IMR-90 (cell line): Measurements from ENCODE around the gene CORO1A. TPM values are rescaled to one million over a fixed set of nuclear protein-coding genes. Genes with fewer than 3 reads are reported as not detected.
A peak's percentile ranks its signal among the peaks of the same experiment; 100 is the strongest.
"Not testable (repeated sequence)": the region's sequence is repeated elsewhere in the genome, so short reads cannot be mapped to it uniquely, and the experiment has no call there.

Experiments used
- ATAC-seq: fragments of 200-7000 bp; cut with Tn5 transposase; 2 replicates; pipeline ENCODE4 v1.9.1; 2020; ENCODE audit warnings: low read depth, mild to moderate bottlenecking, moderate library complexity
- BruUV-seq: library from RNA; stranded (reverse); fragments of 400-500 nt; replicated peaks from 2 replicates; lab custom pipeline; 2021; lab: Mats Ljungman, UMichigan
- CTCF ChIA-PET: fragments of 300-600 bp; formaldehyde crosslinking; extraction: SDS; loops from one replicate; lab custom pipeline; 2021; ENCODE audit warnings: antibody characterized with exemption; lab: Yijun Ruan, JAX
- POLR2A ChIA-PET: fragments of 300-600 bp; sonication (Branson Sonifier 250); formaldehyde crosslinking; loops from one replicate; lab custom pipeline; 2022; ENCODE audit warnings: antibody characterized with exemption; ENCODE audit not compliant: unreplicated experiment; lab: Charles Lee
- DNase-seq: peaks from one replicate; pipeline ENCODE4 v3.0.0; 2013
- H2AFZ ChIP-seq: replicated peaks from 2 replicates; pipeline ENCODE3; 2013; ENCODE audit warnings: low read length, mild to moderate bottlenecking; ENCODE audit not compliant: poor library complexity
- H2AK5ac ChIP-seq: 2 replicates; pipeline ENCODE4 v1.6.1; 2013; ENCODE audit warnings: low read depth, low read length, inconsistent platforms
- H2AK9ac ChIP-seq: replicated peaks from 2 replicates; pipeline ENCODE3; 2013; ENCODE audit warnings: mild to moderate bottlenecking, low read depth, low read length, moderate library complexity; ENCODE audit not compliant: poor library complexity
- H2BK120ac ChIP-seq: 2 replicates; pipeline ENCODE4 v1.6.1; 2013; ENCODE audit warnings: low read depth, low read length, inconsistent platforms
- H2BK15ac ChIP-seq: 3 replicates; pipeline ENCODE4 v1.6.1; 2013; ENCODE audit warnings: low read depth, low read length, inconsistent platforms
- H2BK20ac ChIP-seq: 2 replicates; pipeline ENCODE4 v1.6.1; 2013; ENCODE audit warnings: low read depth, mild to moderate bottlenecking, inconsistent platforms, low read length, moderate library complexity
- H2BK5ac ChIP-seq: 2 replicates; pipeline ENCODE4 v1.6.1; 2013; ENCODE audit warnings: mild to moderate bottlenecking, low read depth, low read length, inconsistent platforms; ENCODE audit not compliant: poor library complexity, severe bottlenecking
- H3K14ac ChIP-seq: replicated peaks from 2 replicates; pipeline ENCODE4 v1.6.1; 2013; ENCODE audit warnings: low read depth, low read length, inconsistent platforms
- H3K18ac ChIP-seq: 2 replicates; pipeline ENCODE4 v1.6.1; 2013; ENCODE audit warnings: low read depth, low read length, control low read depth
- H3K23ac ChIP-seq: 2 replicates; pipeline ENCODE4 v1.6.1; 2013; ENCODE audit warnings: low read depth, low read length, inconsistent platforms
- H3K27ac ChIP-seq: 2 replicates; pipeline ENCODE4 v1.5.1; 2013; ENCODE audit warnings: mild to moderate bottlenecking, control low read depth, low read length; ENCODE audit not compliant: insufficient read depth
- H3K27me3 ChIP-seq: 2 replicates; pipeline ENCODE4 v1.6.1; 2013; ENCODE audit warnings: low read length; ENCODE audit not compliant: control insufficient read depth, insufficient read depth
- H3K36me3 ChIP-seq: 2 replicates; pipeline ENCODE4 v1.6.1; 2013; ENCODE audit warnings: low read length, mixed read lengths; ENCODE audit not compliant: control insufficient read depth, insufficient read depth
- H3K4ac ChIP-seq: 2 replicates; pipeline ENCODE4 v1.6.1; 2013; ENCODE audit warnings: low read depth, low read length, inconsistent platforms
- H3K4me1 ChIP-seq: 2 replicates; pipeline ENCODE4 v1.6.1; 2013; ENCODE audit warnings: low read length, mixed read lengths; ENCODE audit not compliant: control insufficient read depth, insufficient read depth
- H3K4me2 ChIP-seq: 2 replicates; pipeline ENCODE4 v1.6.1; 2013; ENCODE audit warnings: low read depth, mild to moderate bottlenecking, control low read depth, low read length, moderate library complexity
- H3K4me3 ChIP-seq: 2 replicates; pipeline ENCODE4 v1.5.1; 2013; ENCODE audit warnings: low read depth, mild to moderate bottlenecking, control low read depth, low read length, moderate library complexity; ENCODE audit not compliant: insufficient read depth
- H3K56ac ChIP-seq: 2 replicates; pipeline ENCODE4 v1.6.1; 2013; ENCODE audit warnings: low read length, inconsistent platforms; ENCODE audit not compliant: insufficient read depth; ENCODE audit errors: extremely low read depth
- H3K79me1 ChIP-seq, 2 experiments: 2 replicates each; pipeline ENCODE4 v1.6.1; 2013; ENCODE audit warnings: low read length in 2 of 2, inconsistent platforms in 1 of 2, low read depth in 1 of 2
- H3K9ac ChIP-seq: 2 replicates; pipeline ENCODE4 v1.6.1; 2013; ENCODE audit warnings: low read depth, low read length, control low read depth
- H3K9me1 ChIP-seq: 2 replicates; pipeline ENCODE4 v1.6.1; 2013; ENCODE audit warnings: low read length, inconsistent platforms; ENCODE audit not compliant: insufficient read depth
- H3K9me3 ChIP-seq: 2 replicates; pipeline ENCODE4 v1.6.1; 2013; ENCODE audit warnings: low read length; ENCODE audit not compliant: control insufficient read depth, insufficient read depth
- H4K20me1 ChIP-seq: 2 replicates; pipeline ENCODE4 v1.6.1; 2013; ENCODE audit warnings: low read length, inconsistent platforms; ENCODE audit not compliant: insufficient read depth
- H4K5ac ChIP-seq: 2 replicates; pipeline ENCODE4 v1.6.1; 2013; ENCODE audit warnings: mild to moderate bottlenecking, low read depth, low read length, control low read depth
- H4K8ac ChIP-seq, 2 experiments: 2 replicates each; pipeline ENCODE4 v1.6.1; 2013; ENCODE audit warnings: low read depth in 2 of 2, low read length in 2 of 2, control low read depth in 1 of 2, inconsistent platforms in 1 of 2
- H4K91ac ChIP-seq: 2 replicates; pipeline ENCODE4 v1.6.1; 2013; ENCODE audit warnings: low read depth, low read length, inconsistent platforms; ENCODE audit not compliant: insufficient read depth
- WGBS, 2 experiments: methylation state at CpG; one replicate each; pipeline versions ENCODE4 v1.1.5 to v1.1.7; 2013; ENCODE audit warnings: missing lambda C conversion rate in 2 of 2; ENCODE audit not compliant: insufficient read length in 1 of 2; ENCODE audit errors: extremely low coverage in 2 of 2; 5-methylcytosine and 5-hydroxymethylcytosine counted together
- dilution Hi-C: fragments of 300-500 bp; cut with HindIII; formaldehyde crosslinking; loops from one replicate; pipeline ENCODE4 v1.14.3; 2018; ENCODE audit warnings: low sequenced_read_pairs; ENCODE audit not compliant: unreplicated experiment
- in situ Hi-C: fragments of 300-500 bp; cut with MboI; formaldehyde crosslinking; loops from 3 replicates; pipeline ENCODE4 v1.14.3; 2019; ENCODE audit warnings: low sequenced_read_pairs, inconsistent platforms, mixed read lengths
- intact Hi-C: fragments of 100-400 bp; cut with micrococcal nuclease; formaldehyde crosslinking; loops from 2 replicates; pipeline ENCODE4 v1.10.0; 2022
- polyA plus RNA-seq, 3 experiments: library from polyadenylated mRNA; depleted of rRNA; stranded (reverse); fragments of >200 nt; gene quantifications; 2 replicates each; pipeline ENCODE4 v1.2.3, GENCODE V29; 2012; ENCODE audit warnings: low replicate concordance in 1 of 3
- total RNA-seq: library from RNA; depleted of rRNA; stranded (reverse); fragments of >200 nt; gene quantifications from 2 replicates; pipeline ENCODE4 v1.2.3, GENCODE V29; 2012

The CORO1A gene
- total and polyA plus RNA-seq, 2 of the 4 experiments (the other 2 are of a cell fraction): 7.2 to 13.2 TPM

DNA sequence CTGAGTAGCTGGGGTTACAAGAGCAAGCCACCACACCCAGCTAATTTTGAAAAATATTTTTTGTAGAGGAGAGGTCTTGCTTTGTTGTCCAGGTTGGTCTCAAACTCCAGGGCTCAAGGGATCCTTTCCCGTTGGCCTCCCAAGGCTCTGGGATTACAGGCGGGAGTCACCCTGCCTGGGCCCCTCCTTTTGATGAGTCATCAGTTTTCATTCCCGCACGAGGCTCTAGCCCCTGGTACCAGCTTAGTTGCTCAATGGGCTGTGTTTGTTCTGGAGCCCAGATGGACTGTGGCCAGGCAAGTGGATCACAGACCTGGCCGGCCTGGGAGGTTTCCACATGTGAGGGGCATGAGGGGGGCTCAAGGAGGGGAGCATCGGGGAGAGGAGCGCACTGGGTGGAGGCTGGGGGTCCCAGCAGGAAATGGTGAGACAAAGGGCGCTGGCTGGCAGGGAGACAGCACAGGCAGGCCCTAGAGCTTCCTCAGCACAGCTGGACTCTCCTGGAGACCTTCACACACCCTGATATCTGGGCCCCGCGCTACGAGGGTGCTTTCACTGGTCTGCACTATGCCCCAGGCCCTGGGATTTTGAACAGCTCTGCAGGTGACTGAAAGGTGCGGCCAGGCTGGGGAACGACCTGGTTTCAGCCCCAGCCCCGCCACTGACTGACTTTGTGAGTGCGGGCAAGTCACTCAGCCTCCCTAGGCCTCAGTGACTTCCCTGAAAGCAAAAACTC is 16.4 kb downstream of the CORO1A start:
- H2BK120ac ChIP-seq, H3K4me3 ChIP-seq, H3K79me1 ChIP-seq, CTCF ChIA-PET, H2BK5ac ChIP-seq, intact Hi-C loops, H2BK20ac ChIP-seq, H3K23ac ChIP-seq, H3K4ac ChIP-seq, H4K5ac ChIP-seq, H3K36me3 ChIP-seq, dilution Hi-C loops, H4K20me1 ChIP-seq, H3K27ac ChIP-seq, H3K56ac ChIP-seq, BruUV-seq, H3K9me1 ChIP-seq, H3K27me3 ChIP-seq, H3K9me3 ChIP-seq, POLR2A ChIA-PET, H2BK15ac ChIP-seq, H4K8ac ChIP-seq, H4K91ac ChIP-seq, DNase-seq, H3K4me1 ChIP-seq, H3K4me2 ChIP-seq, H2AK9ac ChIP-seq, H3K9ac ChIP-seq, H2AK5ac ChIP-seq, H2AFZ ChIP-seq, H3K14ac ChIP-seq, H3K18ac ChIP-seq: not testable (repeated sequence)
- no CpG with 5 or more reads among the region's 15 CpGs for WGBS, 2 experiments
- ATAC-seq: peak; percentile 76
- in situ Hi-C loops: loop anchor here (25.0 kb wide), 1 partner anchor 213 kb away; the partner anchor contains the start of gene ZNF771

DNA sequence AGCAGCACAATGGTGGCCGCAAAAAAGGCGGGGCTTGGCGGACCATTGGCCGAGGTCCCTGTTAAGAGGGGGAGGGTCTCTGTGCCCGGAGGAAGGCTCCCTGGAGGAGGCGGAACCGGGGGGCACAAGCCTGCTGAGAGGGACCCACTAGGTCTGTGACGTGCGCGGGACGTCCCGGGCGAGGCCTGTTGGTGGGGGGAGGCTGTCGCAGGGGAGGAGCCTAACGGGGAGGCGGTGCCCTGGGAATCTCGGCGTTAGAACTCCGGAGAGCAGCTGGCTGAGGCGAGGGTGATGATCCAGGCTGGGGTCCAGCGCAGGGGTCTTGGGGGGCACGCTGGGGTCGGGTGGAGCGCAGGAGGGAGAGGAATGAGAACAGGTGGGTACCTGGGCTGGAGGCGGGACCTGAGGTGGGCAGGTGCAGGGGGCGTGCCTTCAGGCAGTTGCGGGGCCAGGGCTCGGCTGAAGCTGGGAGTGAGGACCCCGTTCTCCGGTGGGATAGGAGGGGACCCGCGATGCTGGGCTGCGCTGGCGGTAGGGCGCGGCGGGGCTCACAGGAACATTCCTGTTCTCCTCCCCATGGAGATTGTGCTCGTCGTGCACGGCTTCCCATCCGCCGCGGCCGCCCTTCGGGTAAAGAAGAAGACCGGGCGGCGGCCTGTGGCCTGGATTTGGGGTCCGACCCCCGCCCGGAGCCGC is 22.3 kb downstream of the CORO1A start:
- intact Hi-C loops: not testable (repeated sequence)

More for the DNA sequence above, 22.3 kb downstream of the CORO1A start:
- H3K14ac ChIP-seq, H3K9me3 ChIP-seq, in situ Hi-C loops, H3K36me3 ChIP-seq, H3K23ac ChIP-seq, H2BK20ac ChIP-seq, H3K56ac ChIP-seq, H2AFZ ChIP-seq, BruUV-seq, H4K91ac ChIP-seq, H3K4me1 ChIP-seq, H2BK5ac ChIP-seq, H4K8ac ChIP-seq, H3K18ac ChIP-seq, H3K4ac ChIP-seq, H2BK120ac ChIP-seq, POLR2A ChIA-PET, H3K79me1 ChIP-seq, H4K5ac ChIP-seq, CTCF ChIA-PET, H2AK9ac ChIP-seq, DNase-seq, H4K20me1 ChIP-seq, H2BK15ac ChIP-seq, H3K9ac ChIP-seq, H3K27ac ChIP-seq, H2AK5ac ChIP-seq, H3K9me1 ChIP-seq, H3K27me3 ChIP-seq, dilution Hi-C loops: not testable (repeated sequence)
- no CpG with 5 or more reads among the region's 52 CpGs for WGBS, 2 experiments
- peak overlapping the region; percentile 46 for H3K4me3 ChIP-seq
- ATAC-seq: peak; percentile 67
- peak overlapping the region; percentile 65 for H3K4me2 ChIP-seq
